SK-N-MC (cell line): Measurements from ENCODE around the gene CLCN7.

Source experiments
- DNase-seq: peaks from one replicate; pipeline ENCODE4 v3.0.0-alpha.2; 2011; ENCODE audit warnings: low read depth, low spot score
- H3K27ac ChIP-seq: fragments of 200-600 bp; sonication (generic); 2 replicates; pipeline ENCODE4 v1.5.1; 2016; ENCODE audit warnings: mixed run types
- H3K36me3 ChIP-seq: fragments of 200-600 bp; sonication (generic); 2 replicates; pipeline ENCODE4 v1.6.1; 2017; ENCODE audit warnings: antibody characterized with exemption, low read length, mixed read lengths; ENCODE audit not compliant: insufficient read depth
- H3K4me3 ChIP-seq: fragments of 200-600 bp; sonication (generic); 2 replicates; pipeline ENCODE4 v1.5.1; 2016
- H3K9ac ChIP-seq: fragments of 200-600 bp; sonication (generic); 2 replicates; pipeline ENCODE4 v1.8.0; 2017; ENCODE audit warnings: mixed run types, mixed read lengths; ENCODE audit not compliant: insufficient read length
- H3K9me3 ChIP-seq: fragments of 200-600 bp; sonication (generic); 2 replicates; pipeline ENCODE4 v1.6.1; 2017; ENCODE audit warnings: low read depth, mild to moderate bottlenecking, antibody characterized with exemption, low read length, moderate library complexity, mixed read lengths
- EZH2 ChIP-seq: fragments of 200-600 bp; sonication (generic); IDR thresholded peaks from one replicate; pipeline ENCODE4 v1.6.1; 2017; ENCODE audit warnings: antibody characterized with exemption
- FOXP2 ChIP-seq: optimal IDR thresholded peaks from 2 replicates; pipeline ENCODE3; 2011; ENCODE audit warnings: mild to moderate bottlenecking, moderate library complexity; ENCODE audit not compliant: insufficient read depth; ENCODE audit errors: extremely low read length, control extremely low read depth
- POLR2AphosphoS5 ChIP-seq: IDR thresholded peaks from 2 replicates; pipeline ENCODE4 v1.6.1; 2012; ENCODE audit warnings: mild to moderate bottlenecking, low read depth, low read length, borderline replicate concordance

The CLCN7 gene

GRCh38 chr16:1430214-1430758 lies 44.5 kb downstream of the CLCN7 start:
- Histone ChIP-seq H3K4me3 (no peak overlapping the region), H3K27ac (no peak overlapping the region), H3K9me3 (no peaks in the 10 kb centered on the region), H3K9ac (no peak overlapping the region), H3K36me3 (no peaks in the 10 kb centered on the region)
- TF ChIP-seq FOXP2 (no peak), EZH2 (no peak), POLR2AphosphoS5 (no peak)
- no peak for DNase-seq

DNA sequence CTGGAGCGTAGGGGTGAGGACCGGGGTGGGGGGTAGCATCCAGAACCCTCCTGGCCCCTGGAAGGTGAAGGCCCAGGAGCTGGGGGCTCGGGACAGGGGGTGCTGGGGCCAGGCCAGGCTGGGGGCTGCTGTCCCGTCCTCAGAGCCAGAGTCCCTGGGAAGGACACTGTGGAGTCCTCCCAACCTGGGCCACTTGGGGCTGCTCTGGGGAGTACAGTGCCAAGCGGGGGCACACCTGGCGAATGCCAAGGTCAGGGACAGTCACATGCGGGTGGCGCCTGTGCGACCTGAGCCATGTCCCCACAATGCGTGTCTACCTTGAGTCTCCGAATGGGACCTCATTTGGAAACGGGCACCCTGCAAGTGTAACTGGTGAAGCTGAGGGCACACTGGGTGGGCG lies 45.2 kb downstream of the CLCN7 start:
- no peak for DNase-seq
- Histone ChIP-seq H3K4me3 (no peak overlapping the region), H3K9me3 (no peaks in the 10 kb centered on the region), H3K27ac (no peak overlapping the region), H3K36me3 (no peaks in the 10 kb centered on the region), H3K9ac (no peak overlapping the region)
- TF ChIP-seq POLR2AphosphoS5 (no peak), FOXP2 (no peak), EZH2 (no peak)

DNA sequence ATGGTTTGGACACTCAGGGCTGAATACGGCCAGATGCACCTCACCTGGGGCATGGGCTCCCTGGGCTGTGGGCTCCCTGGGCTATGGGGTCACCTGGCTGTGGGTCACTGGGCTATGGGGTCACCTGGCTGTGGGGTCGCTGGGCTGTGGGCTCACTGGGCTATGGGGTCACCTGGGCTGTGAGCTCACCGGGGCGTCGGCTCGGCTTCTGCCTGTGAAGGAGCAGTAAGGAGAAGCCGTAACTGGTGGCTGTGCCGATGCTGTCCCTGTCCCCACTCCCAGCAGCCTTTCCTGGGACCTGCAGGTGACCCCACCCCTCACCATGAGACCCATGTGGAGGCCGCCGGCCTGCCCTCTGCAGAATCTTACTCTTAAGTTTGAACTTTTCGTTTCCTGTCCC lies 45.8 kb downstream of the CLCN7 start:
- Histone ChIP-seq H3K9me3 (no peaks in the 10 kb centered on the region), H3K9ac (no peak overlapping the region), H3K4me3 (no peak overlapping the region), H3K27ac (no peak overlapping the region), H3K36me3 (no peaks in the 10 kb centered on the region)
- no peak for DNase-seq
- no peak for TF ChIP-seq EZH2
- TF ChIP-seq POLR2AphosphoS5 = no peak
- TF ChIP-seq FOXP2 = no peak

DNA sequence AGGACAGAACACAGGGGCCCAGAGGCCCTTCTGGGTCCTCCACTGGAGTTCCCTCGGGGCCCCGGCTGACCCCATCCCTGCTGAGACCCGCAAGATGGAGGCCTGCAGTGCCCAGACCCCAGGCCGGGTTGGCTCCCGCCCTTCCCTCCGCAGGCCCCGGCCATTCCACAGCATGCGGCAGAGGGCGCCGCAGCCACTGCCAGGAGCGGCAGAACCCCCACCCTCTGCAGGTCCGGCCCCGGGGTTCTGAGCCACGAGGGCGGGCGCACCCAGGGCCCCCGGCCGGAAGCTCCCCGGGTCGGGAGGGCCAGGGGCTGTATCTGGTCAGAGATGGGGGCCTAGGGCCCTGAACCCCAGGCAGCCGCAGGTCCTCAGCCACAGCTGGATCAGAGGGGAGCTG lies 46.3 kb downstream of the CLCN7 start:
- DNase-seq = no peak
- Histone ChIP-seq H3K27ac (no peak overlapping the region), H3K9me3 (no peaks in the 10 kb centered on the region), H3K4me3 (no peak overlapping the region), H3K9ac (no peak overlapping the region), H3K36me3 (no peaks in the 10 kb centered on the region)
- TF ChIP-seq POLR2AphosphoS5 = no peak
- no peak for TF ChIP-seq EZH2
- no peak for TF ChIP-seq FOXP2

GRCh38 chr16:1427473-1428461 lies 47.1 kb downstream of the CLCN7 start:
- no peak for TF ChIP-seq EZH2
- TF ChIP-seq POLR2AphosphoS5 = no peak
- TF ChIP-seq FOXP2 = no peak
- no peaks in the 10 kb centered on the region for H3K9me3 ChIP-seq
- no peaks in the 10 kb centered on the region for H3K36me3 ChIP-seq
- no peak overlapping the region for H3K4me3 ChIP-seq
- H3K27ac ChIP-seq = no peak overlapping the region
- DNase-seq = no peak
- H3K9ac ChIP-seq = no peak overlapping the region

DNA sequence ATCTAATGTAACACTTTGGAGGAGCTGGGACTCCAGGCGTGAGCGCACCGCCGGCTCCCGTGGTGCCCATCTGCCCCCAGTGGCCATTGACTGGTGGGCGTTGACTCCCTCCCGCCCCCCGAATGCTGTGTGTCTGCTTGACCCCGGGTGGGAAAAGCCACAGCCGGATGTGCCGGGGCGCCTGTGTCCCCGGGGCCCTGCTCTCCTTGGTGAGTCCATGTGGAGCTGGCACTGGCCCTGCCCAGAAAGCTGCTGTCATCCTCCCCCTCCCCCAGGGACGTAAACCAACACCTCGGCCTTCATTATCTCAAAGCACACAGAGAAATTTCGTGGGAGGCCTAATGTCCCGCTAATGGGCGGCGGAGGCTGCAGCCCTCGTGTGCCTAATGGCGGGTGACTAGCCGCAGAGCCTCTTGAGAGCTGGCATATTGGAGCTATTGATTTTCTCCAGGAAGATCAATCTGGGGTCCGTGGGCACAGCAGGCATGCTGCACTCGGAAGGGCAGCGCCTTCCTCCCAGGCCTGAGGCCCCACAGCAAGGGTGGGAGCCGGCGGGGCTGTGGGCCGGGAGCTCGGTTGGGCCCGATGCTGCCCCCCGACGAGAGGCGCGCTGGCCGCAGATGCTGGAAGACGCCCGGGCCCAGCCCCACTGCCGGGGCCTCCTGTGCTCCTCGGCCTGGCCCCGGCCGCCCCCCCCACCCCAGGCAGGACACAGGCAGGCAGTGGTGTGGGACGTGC lies 47.9 kb downstream of the CLCN7 start:
- DNase-seq = no peak
- no peak overlapping the region for H3K27ac ChIP-seq
- H3K9me3 ChIP-seq = no peaks in the 10 kb centered on the region
- no peaks in the 10 kb centered on the region for H3K36me3 ChIP-seq
- H3K4me3 ChIP-seq = no peak overlapping the region
- no peak overlapping the region for H3K9ac ChIP-seq
- TF ChIP-seq POLR2AphosphoS5 = no peak
- TF ChIP-seq EZH2 = no peak
- TF ChIP-seq FOXP2 = no peak

DNA sequence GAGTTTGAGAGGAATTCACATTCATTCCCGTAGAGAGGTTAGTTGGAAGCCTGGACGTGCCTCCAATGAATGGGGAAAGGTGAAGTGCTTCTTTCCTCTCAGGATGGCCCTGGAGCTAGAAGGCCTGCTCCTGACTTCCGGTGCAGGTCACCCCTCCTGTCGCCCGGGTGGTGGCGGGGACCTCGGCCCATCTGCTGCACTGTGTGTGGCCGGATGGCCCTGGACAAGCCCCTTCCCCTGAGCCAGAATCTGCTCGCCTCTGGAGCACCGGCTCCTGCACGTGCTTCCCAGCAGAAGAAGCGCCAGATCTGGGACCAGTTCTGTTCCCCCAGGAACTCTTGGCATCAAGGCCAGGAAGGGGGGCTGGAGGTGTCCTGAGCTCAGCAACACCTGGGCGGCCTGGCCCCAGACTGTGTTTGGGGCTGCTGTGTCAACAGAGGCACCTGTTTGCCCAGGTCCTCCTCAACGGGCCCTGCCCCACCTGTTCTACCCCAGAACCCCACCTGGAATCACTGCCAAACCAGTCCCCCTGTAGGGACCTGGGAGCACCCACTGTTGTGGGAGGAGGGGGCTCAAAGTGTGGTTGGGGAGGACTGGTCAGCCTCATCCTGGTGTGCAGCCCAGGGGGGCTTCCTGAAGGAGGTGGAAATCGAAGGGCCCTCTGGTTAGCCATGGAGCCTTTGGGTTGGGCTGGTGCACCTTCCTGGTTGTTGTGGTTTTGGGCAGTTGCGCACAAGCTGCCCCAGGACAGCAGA lies 49.0 kb downstream of the CLCN7 start:
- no peak overlapping the region for H3K4me3 ChIP-seq
- H3K9ac ChIP-seq = no peak overlapping the region
- H3K9me3 ChIP-seq = no peaks in the 10 kb centered on the region
- H3K27ac ChIP-seq = no peak overlapping the region
- no peak for DNase-seq
- TF ChIP-seq EZH2 (no peak), POLR2AphosphoS5 (no peak), FOXP2 (no peak)
- no peaks in the 10 kb centered on the region for H3K36me3 ChIP-seq

DNA sequence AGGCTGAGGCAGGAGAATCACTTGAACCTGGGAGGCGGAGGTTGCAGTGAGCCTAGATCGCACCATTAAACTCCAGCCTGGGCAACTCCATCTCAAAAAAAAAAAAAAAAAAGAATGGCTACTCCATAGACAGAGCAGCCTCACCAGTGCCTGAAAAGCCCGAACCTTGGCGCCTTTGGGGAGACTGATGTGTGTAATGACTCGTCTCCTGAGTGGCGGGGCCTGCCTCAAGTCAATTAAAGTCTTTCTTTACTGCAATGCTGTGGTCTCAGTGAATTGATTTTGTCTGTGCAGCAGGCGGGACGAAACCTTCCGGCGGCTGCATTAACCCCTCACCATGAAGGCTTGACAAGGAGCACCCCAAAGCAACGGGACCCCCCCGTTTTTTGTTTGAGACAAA lies 50.8 kb downstream of the CLCN7 start:
- no peak overlapping the region for H3K27ac ChIP-seq
- H3K9me3 ChIP-seq = no peaks in the 10 kb centered on the region
- H3K9ac ChIP-seq = no peak overlapping the region
- H3K36me3 ChIP-seq = no peaks in the 10 kb centered on the region
- TF ChIP-seq POLR2AphosphoS5 (no peak), EZH2 (no peak), FOXP2 (no peak)
- H3K4me3 ChIP-seq = no peak overlapping the region
- DNase-seq = no peak
